ENCODE data around the gene PRCD.
"Not testable (repeated sequence)": the region's sequence is repeated elsewhere in the genome, so short reads cannot be mapped to it uniquely, and the experiment has no call there.

The PRCD gene

GRCh38 chr17:76527430-76528111, 12.3 kb upstream of the PRCD start:
- DNase-seq (ENCODE audit: low spot score): peak; percentile 83

GRCh38 chr17:76528156-76528527, 11.7 kb upstream of the PRCD start:
- peak; percentile 49 for DNase-seq (ENCODE audit: low spot score)

GRCh38 chr17:76528528-76529223, 11.2 kb upstream of the PRCD start:
- DNase-seq (ENCODE audit: low spot score): no peak

GRCh38 chr17:76529224-76530094, 10.4 kb upstream of the PRCD start:
- DNase-seq (ENCODE audit: low spot score): no peak

GRCh38 chr17:76530095-76530723, 9.6 kb upstream of the PRCD start:
- no peak for DNase-seq (ENCODE audit: low spot score)

GRCh38 chr17:76530811-76531485, 8.9 kb upstream of the PRCD start:
- no peak for DNase-seq (ENCODE audit: low spot score)

GRCh38 chr17:76531486-76532038, 8.3 kb upstream of the PRCD start:
- DNase-seq (ENCODE audit: low spot score): no peak

GRCh38 chr17:76532072-76532651, 7.7 kb upstream of the PRCD start:
- no peak for DNase-seq (ENCODE audit: low spot score)

- DNase-seq (ENCODE audit: low spot score): not testable (repeated sequence)
Observed at GRCh38 chr17:76533640-76534359, 6.0 kb upstream of the PRCD start.

- DNase-seq (ENCODE audit: low spot score): no peak
Observed at GRCh38 chr17:76534831-76535732, 4.8 kb upstream of the PRCD start.

- DNase-seq (ENCODE audit: low spot score): no peak
Observed at GRCh38 chr17:76535788-76536510, 3.9 kb upstream of the PRCD start.

GRCh38 chr17:76536511-76537287, 3.1 kb upstream of the PRCD start:
- no peak for DNase-seq (ENCODE audit: low spot score)

GRCh38 chr17:76537288-76537577, 2.6 kb upstream of the PRCD start:
- DNase-seq (ENCODE audit: low spot score): no peak

GRCh38 chr17:76537578-76538280, 2.1 kb upstream of the PRCD start, which contains the start of gene CYGB:
CYGB (minus strand) TSS chr17:76537709; CDS start chr17:76537542, 167 bp downstream.
- no peak for DNase-seq (ENCODE audit: low spot score)

GRCh38 chr17:76538281-76538931, 1.4 kb upstream of the PRCD start:
- no peak for DNase-seq (ENCODE audit: low spot score)

GRCh38 chr17:76538941-76539570, 788 bp upstream of the PRCD start:
- DNase-seq (ENCODE audit: low spot score): no peak
